ENCODE results near the gene VWF. TPM values are rescaled to one million over a fixed set of nuclear protein-coding genes. Genes with fewer than 3 reads are reported as not detected.

VWF gene
- total RNA-seq, 1 experiment from 2014 or later = not detected

GRCh38 chr12:6062395-6062756 is 62.1 kb downstream of the VWF start:
- no peaks in the 10 kb centered on the region for H3F3A ChIP-seq (ENCODE audit: low read length, unreplicated experiment)
- H3K79me2 ChIP-seq (ENCODE audit: low read length) = no peaks in the 10 kb centered on the region
- no peak for ATAC-seq
- no peak overlapping the region for H3K4me2 ChIP-seq (ENCODE audit: low read length)
- no peaks in the 10 kb centered on the region for H3K9me2 ChIP-seq (replicated peaks; ENCODE audit: low read length)
- no peak overlapping the region for H3K4me3 ChIP-seq (ENCODE audit: low read length)
- H2AFZ ChIP-seq (ENCODE audit: low read length) = no peak overlapping the region
- H3K9ac ChIP-seq (ENCODE audit: low read length) = no peak overlapping the region
- no peak overlapping the region for H3K27ac ChIP-seq (ENCODE audit: low read length)
- DNase-seq = no peak
- H3K4me1 ChIP-seq (ENCODE audit: insufficient read depth, low read length) = no peaks in the 10 kb centered on the region
- no TSS peak for BruUV-seq (replicated peaks)
- ChIA-PET CTCF (no interaction called here), POLR2A (ENCODE audit: unreplicated experiment) (no interaction called here)
- H3K9me3 ChIP-seq (ENCODE audit: low read length) = no peaks in the 10 kb centered on the region
- TF ChIP-seq EZH2phosphoT487 (IDR thresholded peaks at IDR 0.05; ENCODE audit: borderline replicate concordance, low read length) = no peak
- no peak for TF ChIP-seq EZH2 (IDR thresholded peaks at IDR 0.05; ENCODE audit: low read length, unreplicated experiment)
- TF ChIP-seq, protein P1, sequence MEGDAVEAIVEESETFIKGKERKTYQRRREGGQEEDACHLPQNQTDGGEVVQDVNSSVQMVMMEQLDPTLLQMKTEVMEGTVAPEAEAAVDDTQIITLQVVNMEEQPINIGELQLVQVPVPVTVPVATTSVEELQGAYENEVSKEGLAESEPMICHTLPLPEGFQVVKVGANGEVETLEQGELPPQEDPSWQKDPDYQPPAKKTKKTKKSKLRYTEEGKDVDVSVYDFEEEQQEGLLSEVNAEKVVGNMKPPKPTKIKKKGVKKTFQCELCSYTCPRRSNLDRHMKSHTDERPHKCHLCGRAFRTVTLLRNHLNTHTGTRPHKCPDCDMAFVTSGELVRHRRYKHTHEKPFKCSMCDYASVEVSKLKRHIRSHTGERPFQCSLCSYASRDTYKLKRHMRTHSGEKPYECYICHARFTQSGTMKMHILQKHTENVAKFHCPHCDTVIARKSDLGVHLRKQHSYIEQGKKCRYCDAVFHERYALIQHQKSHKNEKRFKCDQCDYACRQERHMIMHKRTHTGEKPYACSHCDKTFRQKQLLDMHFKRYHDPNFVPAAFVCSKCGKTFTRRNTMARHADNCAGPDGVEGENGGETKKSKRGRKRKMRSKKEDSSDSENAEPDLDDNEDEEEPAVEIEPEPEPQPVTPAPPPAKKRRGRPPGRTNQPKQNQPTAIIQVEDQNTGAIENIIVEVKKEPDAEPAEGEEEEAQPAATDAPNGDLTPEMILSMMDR (conservative IDR thresholded peaks at IDR 0.05; ENCODE audit: low read depth, low read length) = no peak
- no peaks in the 10 kb centered on the region for H3K36me3 ChIP-seq (ENCODE audit: low read depth, low read length)
- H4K20me1 ChIP-seq (ENCODE audit: low read length) = no peaks in the 10 kb centered on the region
- intact Hi-C loops (cut with micrococcal nuclease) = no loop called here
- H3K27me3 ChIP-seq (ENCODE audit: low read length) = no peaks in the 10 kb centered on the region

DNA sequence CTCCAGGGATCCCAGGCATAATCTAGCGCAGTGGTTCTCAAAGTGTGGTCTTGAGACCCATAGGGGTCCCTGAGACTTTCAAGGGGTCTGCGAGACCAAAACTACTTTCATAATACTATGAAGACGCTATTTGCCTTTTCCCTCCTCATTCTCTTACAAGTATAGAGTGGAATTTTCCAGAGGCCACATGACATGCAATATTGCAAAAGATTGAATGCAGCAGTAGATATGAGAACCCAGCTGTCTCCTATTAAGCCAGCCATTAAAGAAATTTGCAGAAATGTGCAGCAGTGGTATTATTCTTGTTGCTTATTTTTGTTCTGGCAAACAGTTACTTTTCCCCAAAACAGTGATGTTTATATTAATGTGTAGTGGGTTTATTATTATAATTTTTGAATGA is 62.8 kb downstream of the VWF start:
- H3K9me2 ChIP-seq (replicated peaks; ENCODE audit: low read length) = no peaks in the 10 kb centered on the region
- no peaks in the 10 kb centered on the region for H3K79me2 ChIP-seq (ENCODE audit: low read length)
- ChIA-PET CTCF (no interaction called here), POLR2A (ENCODE audit: unreplicated experiment) (no interaction called here)
- ATAC-seq = no peak
- TF ChIP-seq EZH2phosphoT487 (IDR thresholded peaks at IDR 0.05; ENCODE audit: borderline replicate concordance, low read length) (no peak), EZH2 (IDR thresholded peaks at IDR 0.05; ENCODE audit: low read length, unreplicated experiment) (no peak)
- TF ChIP-seq, protein P1 (conservative IDR thresholded peaks at IDR 0.05; ENCODE audit: low read depth, low read length) = no peak
- no peaks in the 10 kb centered on the region for H4K20me1 ChIP-seq (ENCODE audit: low read length)
- no peak overlapping the region for H3K27ac ChIP-seq (ENCODE audit: low read length)
- H3K9me3 ChIP-seq (ENCODE audit: low read length) = no peaks in the 10 kb centered on the region
- H3K4me1 ChIP-seq (ENCODE audit: insufficient read depth, low read length) = no peaks in the 10 kb centered on the region
- no peak overlapping the region for H3K4me3 ChIP-seq (ENCODE audit: low read length)
- H3K4me2 ChIP-seq (ENCODE audit: low read length) = no peak overlapping the region
- no peak for DNase-seq
- H3K36me3 ChIP-seq (ENCODE audit: low read depth, low read length) = no peaks in the 10 kb centered on the region
- H3F3A ChIP-seq (ENCODE audit: low read length, unreplicated experiment) = no peaks in the 10 kb centered on the region
- no peak overlapping the region for H2AFZ ChIP-seq (ENCODE audit: low read length)
- BruUV-seq (replicated peaks) = no TSS peak
- no peak overlapping the region for H3K9ac ChIP-seq (ENCODE audit: low read length)
- intact Hi-C loops (cut with micrococcal nuclease) = no loop called here
- H3K27me3 ChIP-seq (ENCODE audit: low read length) = no peaks in the 10 kb centered on the region

GRCh38 chr12:6059860-6060565 is 64.5 kb downstream of the VWF start:
- Histone ChIP-seq H3K9me3 (ENCODE audit: low read length) (no peaks in the 10 kb centered on the region), H3K9me2 (replicated peaks; ENCODE audit: low read length) (no peaks in the 10 kb centered on the region), H3K4me1 (ENCODE audit: insufficient read depth, low read length) (no peaks in the 10 kb centered on the region), H3K4me3 (ENCODE audit: low read length) (no peak overlapping the region), H3K4me2 (ENCODE audit: low read length) (no peak overlapping the region), H3K27ac (ENCODE audit: low read length) (no peak overlapping the region), H4K20me1 (ENCODE audit: low read length) (no peaks in the 10 kb centered on the region), H3K9ac (ENCODE audit: low read length) (no peak overlapping the region), H3K27me3 (ENCODE audit: low read length) (no peaks in the 10 kb centered on the region), H2AFZ (ENCODE audit: low read length) (no peak overlapping the region), H3F3A (ENCODE audit: low read length, unreplicated experiment) (no peaks in the 10 kb centered on the region), H3K36me3 (ENCODE audit: low read depth, low read length) (no peaks in the 10 kb centered on the region), H3K79me2 (ENCODE audit: low read length) (no peaks in the 10 kb centered on the region)
- ATAC-seq = no peak
- ChIA-PET POLR2A (ENCODE audit: unreplicated experiment) (no interaction called here), CTCF (no interaction called here)
- no peak for DNase-seq
- no peak for TF ChIP-seq EZH2 (IDR thresholded peaks at IDR 0.05; ENCODE audit: low read length, unreplicated experiment)
- TF ChIP-seq, protein P1 (conservative IDR thresholded peaks at IDR 0.05; ENCODE audit: low read depth, low read length) = no peak
- no peak for TF ChIP-seq EZH2phosphoT487 (IDR thresholded peaks at IDR 0.05; ENCODE audit: borderline replicate concordance, low read length)
- BruUV-seq (replicated peaks) = no TSS peak
- intact Hi-C loops (cut with micrococcal nuclease) = no loop called here

Measured in PC-3 (cell line).